Right kidney (tissue), 9 donors: ENCODE measurements around the gene TRIM33.
A peak's percentile ranks its signal among the peaks of the same experiment; 100 is the strongest.

Experiments
- DNase-seq: peaks from one replicate; pipeline ENCODE4 v3.0.0-alpha.2; 2016
- long read RNA-seq, 8 donors: transcript quantifications; one replicate each; lab custom pipeline, GENCODE V29; 2026

The TRIM33 gene
- long read RNA-seq, donor 1, partial matches to known transcripts, result 0 of 1 reads
- long read RNA-seq, donor 1, other reads (novel, unspliced or antisense), result 0 of 1 reads
- long read RNA-seq, donor 2, partial matches to known transcripts, result 5 of 5 reads
- long read RNA-seq, donor 2, other reads (novel, unspliced or antisense), result 0 of 5 reads
- long read RNA-seq, donor 3, full-length matches to known transcripts, result 3 of 3 reads
- long read RNA-seq, donor 3, partial matches to known transcripts, result 0 of 3 reads
- long read RNA-seq, donor 3, other reads (novel, unspliced or antisense), result 0 of 3 reads
- long read RNA-seq, donor 4, partial matches to known transcripts, result 5 of 5 reads
- long read RNA-seq, donor 4, other reads (novel, unspliced or antisense), result 0 of 5 reads
- long read RNA-seq, donor 5, full-length matches to known transcripts, result 3 of 3 reads
- long read RNA-seq, donor 5, partial matches to known transcripts, result 0 of 3 reads
- long read RNA-seq, donor 5, other reads (novel, unspliced or antisense), result 0 of 3 reads
- long read RNA-seq, donor 6, result 0 reads
- long read RNA-seq, donor 7, full-length matches to known transcripts, result 2 of 22 reads
- long read RNA-seq, donor 7, partial matches to known transcripts, result 20 of 22 reads
- long read RNA-seq, donor 7, other reads (novel, unspliced or antisense), result 0 of 22 reads
- long read RNA-seq, donor 8, partial matches to known transcripts, result 0 of 4 reads
- long read RNA-seq, donor 8, other reads (novel, unspliced or antisense), result 0 of 4 reads

GRCh38 chr1:114511032-114511785 is at the start of gene TRIM33:
TRIM33 (minus strand) TSS chr1:114511203; CDS start chr1:114511076, 127 bp downstream.
- peak; percentile 96 for DNase-seq

GRCh38 chr1:114559356-114559755 is 48.4 kb upstream of the TRIM33 start:
- DNase-seq, result no peak

- DNase-seq, result no peak
These were observed 47.5 kb upstream of the TRIM33 start for GRCh38 chr1:114558544-114558943.

GRCh38 chr1:114554577-114554976 is 43.6 kb upstream of the TRIM33 start:
- DNase-seq, result no peak

- no peak for DNase-seq
These were observed 41.2 kb upstream of the TRIM33 start for GRCh38 chr1:114552106-114552639.

GRCh38 chr1:114551400-114551799 is 40.4 kb upstream of the TRIM33 start:
- no peak for DNase-seq

- no peak for DNase-seq
These were observed 39.3 kb upstream of the TRIM33 start for GRCh38 chr1:114550336-114550735.

- no peak for DNase-seq
These were observed 38.1 kb upstream of the TRIM33 start for GRCh38 chr1:114549137-114549536.

- no peak for DNase-seq
These were observed 36.1 kb upstream of the TRIM33 start for GRCh38 chr1:114547076-114547475.

GRCh38 chr1:114545796-114546195 is 34.8 kb upstream of the TRIM33 start:
- no peak for DNase-seq

- DNase-seq, result no peak
These were observed 34.3 kb upstream of the TRIM33 start for GRCh38 chr1:114545315-114545714.

GRCh38 chr1:114540821-114541220 is 29.8 kb upstream of the TRIM33 start:
- no peak for DNase-seq

- DNase-seq, result no peak
These were observed 29.3 kb upstream of the TRIM33 start for GRCh38 chr1:114540272-114540671.

- DNase-seq, result no peak
These were observed 25.0 kb upstream of the TRIM33 start for GRCh38 chr1:114536043-114536442.

- DNase-seq, result no peak
These were observed 24.4 kb upstream of the TRIM33 start for GRCh38 chr1:114535401-114535800.

- no peak for DNase-seq
These were observed 20.1 kb upstream of the TRIM33 start for GRCh38 chr1:114531094-114531493.

- no peak for DNase-seq
These were observed 19.2 kb upstream of the TRIM33 start for GRCh38 chr1:114530224-114530623.

GRCh38 chr1:114524944-114525343 is 13.9 kb upstream of the TRIM33 start:
- DNase-seq, result no peak

GRCh38 chr1:114522264-114522575 is 11.2 kb upstream of the TRIM33 start:
- DNase-seq, result no peak

GRCh38 chr1:114521396-114522263 is 10.6 kb upstream of the TRIM33 start:
- DNase-seq, result no peak

GRCh38 chr1:114517348-114517747 is 6.3 kb upstream of the TRIM33 start:
- DNase-seq, result no peak
